Lung (tissue), 13 donors: Measurements from ENCODE around the gene TSPOAP1. TPM values are rescaled to one million over a fixed set of nuclear protein-coding genes. Genes with fewer than 3 reads are reported as not detected.

Experiments
- ATAC-seq: fragments of 200-7000 bp; cut with Tn5 transposase; one replicate; pipeline ENCODE4 v1.9.1; 2020; ENCODE audit warnings: moderate number of reproducible peaks; ENCODE audit not compliant: insufficient read depth, low FRiP score
- DNase-seq, 3 donors: peaks; one replicate each; pipeline ENCODE4 v3.0.0-alpha.2; 2013 to 2017
- H3K27ac ChIP-seq, 2 donors: one replicate each; pipeline ENCODE4 v1.5.1; 2013; ENCODE audit warnings: mild to moderate bottlenecking in 2 of 2, moderate library complexity in 2 of 2, control low read depth in 1 of 2, inconsistent platforms in 1 of 2, low read depth in 1 of 2, low read length in 1 of 2
- H3K27me3 ChIP-seq, 3 donors: one replicate each; pipeline ENCODE4 v1.5.1; 2013; ENCODE audit warnings: low read length in 2 of 3; ENCODE audit not compliant: control insufficient read depth in 3 of 3, insufficient read depth in 3 of 3
- H3K36me3 ChIP-seq, 4 donors: one replicate each; pipeline ENCODE4 v1.5.1; 2013; ENCODE audit warnings: low read length in 4 of 4, mild to moderate bottlenecking in 1 of 4, moderate library complexity in 1 of 4; ENCODE audit not compliant: control insufficient read depth in 4 of 4, insufficient read depth in 4 of 4
- H3K4me1 ChIP-seq, 5 donors: one replicate each; pipeline ENCODE4 v1.5.1; 2013; ENCODE audit warnings: low read length in 5 of 5, mild to moderate bottlenecking in 2 of 5, moderate library complexity in 1 of 5; ENCODE audit not compliant: control insufficient read depth in 5 of 5, insufficient read depth in 5 of 5
- H3K4me3 ChIP-seq: one replicate; pipeline ENCODE4 v1.5.1; 2013; ENCODE audit warnings: mild to moderate bottlenecking, control low read depth, moderate library complexity
- H3K9ac ChIP-seq, 2 donors: one replicate each; pipeline ENCODE4 v1.5.1; 2013; ENCODE audit warnings: low read length in 2 of 2, control low read depth in 1 of 2; ENCODE audit not compliant: insufficient read depth in 1 of 2
- H3K9me3 ChIP-seq, 4 donors: one replicate each; pipeline ENCODE4 v1.5.1; 2013; ENCODE audit warnings: low read length in 3 of 4, mild to moderate bottlenecking in 1 of 4, moderate library complexity in 1 of 4; ENCODE audit not compliant: control insufficient read depth in 4 of 4, insufficient read depth in 3 of 4
- CTCF ChIP-seq: IDR thresholded peaks from 2 replicates; pipeline ENCODE4 v1.5.1; 2012; ENCODE audit warnings: mild to moderate bottlenecking; ENCODE audit errors: control extremely low read depth, extremely low read depth
- WGBS, 2 donors: extraction: QIAGEN DNeasy Blood & Tissue Kit; methylation state at CpG; one replicate each; pipeline ENCODE4 v1.1.7; 2013; 5-methylcytosine and 5-hydroxymethylcytosine counted together
- polyA plus RNA-seq, 2 donors: library from polyadenylated mRNA; stranded (reverse); fragments of 200-250 nt; gene quantifications; one replicate each; pipeline ENCODE4 v1.2.1, GENCODE V29; 2013
- small RNA-seq: library from RNA; depleted of rRNA; stranded (forward); fragments of <200 nt; gene quantifications from one replicate; pipeline ENCODE3, GENCODE V24; 2014; ENCODE audit warnings: low replicate concordance
- total RNA-seq, 2 donors: library from RNA; depleted of rRNA in 1 of 2; stranded (reverse); fragments of >200 nt in 1 of 2; gene quantifications; one replicate each; pipeline ENCODE4 v1.2.1, GENCODE V29; 2014 to 2021
- donor health status: control.
- donor health status: control.
- donor health status: Bipolar disorder and iron deficiency.
- donor health status: healthy.
- donor health status: DM: yes; HTN: yes; CAD: no.

Gene TSPOAP1
- total and polyA plus RNA-seq, 4 donors = 7.0 to 23.5 (median 18.2) TPM

GRCh38 chr17:58253082-58253481 lies 75.5 kb downstream of the TSPOAP1 start:
- Histone ChIP-seq H3K9ac (no peak overlapping the region), H3K9me3 (no peaks in the 10 kb centered on the region), H3K4me1 (peaks cover 0 to 6% (median 0%) of the 10 kb centered on the region in 5 donors), H3K4me3 (no peak overlapping the region), H3K27me3 (peaks cover 0 to 28% (median 14%) of the 10 kb centered on the region in 3 donors), H3K36me3 (no peaks in the 10 kb centered on the region), H3K27ac (no peak overlapping the region)
- ATAC-seq (no peak), DNase-seq (no peak)
- no peak for TF ChIP-seq CTCF
- 80 to 94% methylated on average over 3 of the region's 3 CpGs for WGBS, 2 donors

GRCh38 chr17:58252141-58252540 lies 76.5 kb downstream of the TSPOAP1 start:
- H3K27ac ChIP-seq = no peak overlapping the region
- H3K4me3 ChIP-seq = no peak overlapping the region
- H3K9ac ChIP-seq = no peak overlapping the region
- H3K36me3 ChIP-seq = no peaks in the 10 kb centered on the region
- no peak for ATAC-seq
- DNase-seq = no peak
- peaks cover 0 to 23% (median 14%) of the 10 kb centered on the region in 3 donors for H3K27me3 ChIP-seq
- WGBS, 2 donors = 63 to 77% methylated on average over 9 of the region's 9 CpGs
- peaks cover 0 to 6% (median 0%) of the 10 kb centered on the region in 5 donors for H3K4me1 ChIP-seq
- H3K9me3 ChIP-seq = no peaks in the 10 kb centered on the region
- no peak for TF ChIP-seq CTCF

Small RNA genes lying within 50 kb of the gene (small RNA-seq; reads per million reads assigned to genes)
- not detected for gene MIR4736

Other genes with a start within 250 kb of the TSPOAP1 start
- 10 to 100 TPM; 25.2 to 36.5 TPM for gene DYNLL2, start 245.4 kb downstream of the TSPOAP1 start, total RNA-seq
- gene DYNLL2, start 245.4 kb downstream of the TSPOAP1 start, polyA plus RNA-seq = 10 to 100 TPM; 21.8 to 27.9 TPM
- under 1 TPM in 1 of 2 donors, not detected in 1; 0.09 TPM for gene OR4D1, start 180.4 kb downstream of the TSPOAP1 start, total RNA-seq
- under 1 TPM in 1 of 2 donors, not detected in 1; 0.01 TPM for gene OR4D1, start 180.4 kb downstream of the TSPOAP1 start, polyA plus RNA-seq
- gene OR4D2, start 161.8 kb downstream of the TSPOAP1 start, total RNA-seq = not detected
- gene OR4D2, start 161.8 kb downstream of the TSPOAP1 start, polyA plus RNA-seq = not detected
- gene EPX, start 136.1 kb downstream of the TSPOAP1 start, total RNA-seq = under 1 TPM in 1 of 2 donors, not detected in 1; 0.14 TPM
- gene EPX, start 136.1 kb downstream of the TSPOAP1 start, polyA plus RNA-seq = under 1 TPM in 1 of 2 donors, not detected in 1; 0.96 TPM
- gene MKS1, start 109.5 kb downstream of the TSPOAP1 start, total RNA-seq = 10 to 100 TPM; 23.0 to 25.0 TPM
- 10 to 100 TPM in 1 of 2 donors, 1 to 10 TPM in 1; 8.8 to 12.0 TPM for gene MKS1, start 109.5 kb downstream of the TSPOAP1 start, polyA plus RNA-seq
- gene LPO, start 90.2 kb downstream of the TSPOAP1 start, total RNA-seq = under 1 TPM in 1 of 2 donors, not detected in 1; 0.15 TPM
- under 1 TPM in 1 of 2 donors, not detected in 1; 0.26 TPM for gene LPO, start 90.2 kb downstream of the TSPOAP1 start, polyA plus RNA-seq
- gene MPO, start 47.9 kb downstream of the TSPOAP1 start, total RNA-seq = 10 to 100 TPM in 1 of 2 donors, 1 to 10 TPM in 1; 2.5 to 62.0 TPM
- 10 to 100 TPM in 1 of 2 donors, under 1 TPM in 1; 0.79 to 10.8 TPM for gene MPO, start 47.9 kb downstream of the TSPOAP1 start, polyA plus RNA-seq
- 10 to 100 TPM; 54.6 to 59.2 TPM for gene SUPT4H1, start 23.4 kb upstream of the TSPOAP1 start, total RNA-seq
- 10 to 100 TPM; 75.5 to 97.5 TPM for gene SUPT4H1, start 23.4 kb upstream of the TSPOAP1 start, polyA plus RNA-seq
- gene RNF43, start 88.7 kb upstream of the TSPOAP1 start, total RNA-seq = 10 to 100 TPM; 10.5 to 32.9 TPM
- gene RNF43, start 88.7 kb upstream of the TSPOAP1 start, polyA plus RNA-seq = 1 to 10 TPM; 3.7 to 5.1 TPM
- under 1 TPM; 0.12 to 0.17 TPM for gene HSF5, start 159.6 kb upstream of the TSPOAP1 start, total RNA-seq
- gene HSF5, start 159.6 kb upstream of the TSPOAP1 start, polyA plus RNA-seq = under 1 TPM; 0.02 to 0.03 TPM
- 10 to 100 TPM; 41.4 to 46.1 TPM for gene MTMR4, start 185.8 kb upstream of the TSPOAP1 start, total RNA-seq
- 10 to 100 TPM; 12.9 to 21.0 TPM for gene MTMR4, start 185.8 kb upstream of the TSPOAP1 start, polyA plus RNA-seq